Activated naive CD8-positive, alpha-beta T cell treated with anti-CD3 and anti-CD28 coated beads, Interleukin-2, amount 50 U/mL, for 24 hours (primary cell): ENCODE data around the gene SLC35E1.

Experiments used
- ATAC-seq: fragments of 150-1000 bp; cut with Tn5 transposase; one replicate; pipeline ENCODE4 v1.10.0; 2021
- DNase-seq: peaks from one replicate; pipeline ENCODE4 v3.0.0; 2021
- H3K27ac Mint-ChIP-seq: one replicate; pipeline ENCODE4 v1.8.0; 2021; ENCODE audit warnings: mild to moderate bottlenecking, mixed read lengths
- H3K27me3 Mint-ChIP-seq: one replicate; pipeline ENCODE4 v1.8.0; 2021; ENCODE audit warnings: mixed read lengths
- H3K36me3 Mint-ChIP-seq: one replicate; pipeline ENCODE4 v1.8.0; 2021; ENCODE audit warnings: low read depth, mixed read lengths
- H3K4me1 Mint-ChIP-seq: one replicate; pipeline ENCODE4 v1.8.0; 2021; ENCODE audit warnings: mixed read lengths
- H3K4me3 Mint-ChIP-seq: one replicate; pipeline ENCODE4 v1.8.0; 2021; ENCODE audit warnings: mild to moderate bottlenecking, moderate library complexity, mixed read lengths
- H3K9me3 Mint-ChIP-seq: one replicate; pipeline ENCODE4 v1.8.0; 2021; ENCODE audit warnings: mixed read lengths

Gene SLC35E1

GRCh38 chr19:16532440-16533234, 39.6 kb downstream of the SLC35E1 start:
- Mint-ChIP-seq H3K36me3 (peaks cover 57% of the 10 kb centered on the region), H3K9me3 (no peaks in the 10 kb centered on the region)
- no peak for ATAC-seq

GRCh38 chr19:16531380-16531669, 40.9 kb downstream of the SLC35E1 start:
- no peak overlapping the region for H3K4me3 Mint-ChIP-seq
- H3K9me3 Mint-ChIP-seq: no peaks in the 10 kb centered on the region
- ATAC-seq (no peak), DNase-seq (no peak)
- H3K27ac Mint-ChIP-seq: no peak overlapping the region
- H3K4me1 Mint-ChIP-seq: no peaks in the 10 kb centered on the region
- peaks cover 48% of the 10 kb centered on the region for H3K36me3 Mint-ChIP-seq
- H3K27me3 Mint-ChIP-seq: no peaks in the 10 kb centered on the region

More at GRCh38 chr19:16532440-16533234, 39.6 kb downstream of the SLC35E1 start:
- no peak for DNase-seq
- peaks cover 4% of the 10 kb centered on the region for H3K4me1 Mint-ChIP-seq
- H3K27ac Mint-ChIP-seq: no peak overlapping the region
- H3K4me3 Mint-ChIP-seq: no peak overlapping the region
- no peaks in the 10 kb centered on the region for H3K27me3 Mint-ChIP-seq

GRCh38 chr19:16530540-16531379, 41.5 kb downstream of the SLC35E1 start:
- H3K27ac Mint-ChIP-seq: no peak overlapping the region
- no peaks in the 10 kb centered on the region for H3K9me3 Mint-ChIP-seq

GRCh38 chr19:16529466-16530144, 42.6 kb downstream of the SLC35E1 start:
- Mint-ChIP-seq H3K27ac (no peak overlapping the region), H3K9me3 (no peaks in the 10 kb centered on the region), H3K4me1 (no peaks in the 10 kb centered on the region), H3K4me3 (no peak overlapping the region), H3K27me3 (no peaks in the 10 kb centered on the region), H3K36me3 (peaks cover 42% of the 10 kb centered on the region)
- DNase-seq (no peak), ATAC-seq (no peak)

More at GRCh38 chr19:16530540-16531379, 41.5 kb downstream of the SLC35E1 start:
- H3K36me3 Mint-ChIP-seq: peaks cover 49% of the 10 kb centered on the region
- H3K4me1 Mint-ChIP-seq: no peaks in the 10 kb centered on the region
- no peaks in the 10 kb centered on the region for H3K27me3 Mint-ChIP-seq
- DNase-seq (no peak), ATAC-seq (no peak)
- H3K4me3 Mint-ChIP-seq: no peak overlapping the region

- no peaks in the 10 kb centered on the region for H3K27me3 Mint-ChIP-seq
- H3K36me3 Mint-ChIP-seq: peaks cover 39% of the 10 kb centered on the region
- H3K27ac Mint-ChIP-seq: no peak overlapping the region
Measured at GRCh38 chr19:16527971-16528521, 44.2 kb downstream of the SLC35E1 start.

GRCh38 chr19:16527334-16527935, 44.8 kb downstream of the SLC35E1 start:
- Mint-ChIP-seq H3K4me3 (no peak overlapping the region), H3K27me3 (no peaks in the 10 kb centered on the region), H3K9me3 (no peaks in the 10 kb centered on the region), H3K36me3 (peaks cover 44% of the 10 kb centered on the region), H3K27ac (no peak overlapping the region), H3K4me1 (no peaks in the 10 kb centered on the region)
- DNase-seq (no peak), ATAC-seq (no peak)

More at GRCh38 chr19:16527971-16528521, 44.2 kb downstream of the SLC35E1 start:
- ATAC-seq (no peak), DNase-seq (peak; percentile 34)
- H3K9me3 Mint-ChIP-seq: no peaks in the 10 kb centered on the region
- H3K4me1 Mint-ChIP-seq: no peaks in the 10 kb centered on the region
- H3K4me3 Mint-ChIP-seq: no peak overlapping the region

GRCh38 chr19:16525751-16526481, 46.3 kb downstream of the SLC35E1 start:
- no peaks in the 10 kb centered on the region for H3K4me1 Mint-ChIP-seq
- no peak overlapping the region for H3K4me3 Mint-ChIP-seq
- no peak overlapping the region for H3K27ac Mint-ChIP-seq
- H3K36me3 Mint-ChIP-seq: peaks cover 40% of the 10 kb centered on the region
- ATAC-seq: no peak
- H3K27me3 Mint-ChIP-seq: no peaks in the 10 kb centered on the region
- no peak for DNase-seq
- H3K9me3 Mint-ChIP-seq: no peaks in the 10 kb centered on the region

- no peak for DNase-seq
- no peaks in the 10 kb centered on the region for H3K27me3 Mint-ChIP-seq
- no peak overlapping the region for H3K4me3 Mint-ChIP-seq
- H3K9me3 Mint-ChIP-seq: no peaks in the 10 kb centered on the region
- peaks cover 46% of the 10 kb centered on the region for H3K36me3 Mint-ChIP-seq
- no peak for ATAC-seq
- no peaks in the 10 kb centered on the region for H3K4me1 Mint-ChIP-seq
- H3K27ac Mint-ChIP-seq: no peak overlapping the region
Measured at GRCh38 chr19:16524991-16525734, 47.1 kb downstream of the SLC35E1 start.

- Mint-ChIP-seq H3K4me1 (no peaks in the 10 kb centered on the region), H3K9me3 (no peaks in the 10 kb centered on the region), H3K27ac (no peak overlapping the region), H3K27me3 (no peaks in the 10 kb centered on the region), H3K4me3 (no peak overlapping the region), H3K36me3 (peaks cover 47% of the 10 kb centered on the region)
- no peak for DNase-seq
- no peak for ATAC-seq
Measured at GRCh38 chr19:16522559-16523377, 49.4 kb downstream of the SLC35E1 start.

- Mint-ChIP-seq H3K27me3 (no peaks in the 10 kb centered on the region), H3K4me1 (no peaks in the 10 kb centered on the region), H3K9me3 (no peaks in the 10 kb centered on the region), H3K4me3 (no peak overlapping the region), H3K27ac (no peak overlapping the region), H3K36me3 (peaks cover 47% of the 10 kb centered on the region)
- DNase-seq (no peak), ATAC-seq (no peak)
Measured at GRCh38 chr19:16521715-16522289, 50.4 kb downstream of the SLC35E1 start.

GRCh38 chr19:16520986-16521624, 51.1 kb downstream of the SLC35E1 start:
- Mint-ChIP-seq H3K9me3 (no peaks in the 10 kb centered on the region), H3K36me3 (peaks cover 46% of the 10 kb centered on the region), H3K27me3 (no peaks in the 10 kb centered on the region), H3K4me3 (no peak overlapping the region), H3K4me1 (no peaks in the 10 kb centered on the region), H3K27ac (no peak overlapping the region)
- DNase-seq (no peak), ATAC-seq (no peak)
